Nephron (organoid): ENCODE measurements around the gene FBXW12.

ENCODE experiments used
- H3K27ac Mint-ChIP-seq, 3 experiments: 2 replicates each; pipeline ENCODE4 v1.8.0; 2020; ENCODE audit warnings: mixed read lengths in 3 of 3, mild to moderate bottlenecking in 2 of 3, moderate library complexity in 1 of 3
- H3K27me3 Mint-ChIP-seq: 2 replicates; pipeline ENCODE4 v1.8.0; 2021; ENCODE audit warnings: low read depth, mild to moderate bottlenecking, moderate library complexity, mixed read lengths
- H3K36me3 Mint-ChIP-seq: 2 replicates; pipeline ENCODE4 v1.8.0; 2020; ENCODE audit warnings: low read depth, mixed read lengths
- H3K4me1 Mint-ChIP-seq: 2 replicates; pipeline ENCODE4 v1.8.0; 2020; ENCODE audit warnings: mixed read lengths
- H3K4me3 Mint-ChIP-seq, 3 experiments: 2 replicates each; pipeline ENCODE4 v1.8.0; 2020; ENCODE audit warnings: mild to moderate bottlenecking in 3 of 3, mixed read lengths in 3 of 3, moderate library complexity in 2 of 3
- H3K9me3 Mint-ChIP-seq: 2 replicates; pipeline ENCODE4 v1.8.0; 2020; ENCODE audit warnings: mixed read lengths
- CTCF ChIP-seq, 3 experiments: fragments of 200-600 bp; sonication (generic); IDR thresholded peaks; one replicate each; pipeline ENCODE4 v1.5.0; 2021; ENCODE audit warnings: antibody characterized with exemption in 3 of 3; ENCODE audit not compliant: unreplicated experiment in 3 of 3

FBXW12 gene

GRCh38 chr3:48343432-48343831 is 28.6 kb upstream of the FBXW12 start:
- no peaks in the 10 kb centered on the region for H3K4me1 Mint-ChIP-seq
- TF ChIP-seq CTCF (IDR thresholded peaks at IDR 0.05; ENCODE audit: unreplicated experiment in 3 of 3), result no peak
- H3K9me3 Mint-ChIP-seq, result no peaks in the 10 kb centered on the region
- H3K27me3 Mint-ChIP-seq, result no peaks in the 10 kb centered on the region
- H3K4me3 Mint-ChIP-seq, result no peak overlapping the region
- no peak overlapping the region for H3K27ac Mint-ChIP-seq
- H3K36me3 Mint-ChIP-seq, result no peaks in the 10 kb centered on the region

- TF ChIP-seq CTCF (IDR thresholded peaks at IDR 0.05; ENCODE audit: unreplicated experiment in 3 of 3), result no peak
- no peak overlapping the region for H3K4me3 Mint-ChIP-seq
- H3K4me1 Mint-ChIP-seq, result no peaks in the 10 kb centered on the region
- H3K27ac Mint-ChIP-seq, result no peak overlapping the region
- H3K27me3 Mint-ChIP-seq, result no peaks in the 10 kb centered on the region
- H3K9me3 Mint-ChIP-seq, result no peaks in the 10 kb centered on the region
- no peaks in the 10 kb centered on the region for H3K36me3 Mint-ChIP-seq
Measured at GRCh38 chr3:48344867-48345507, 27.0 kb upstream of the FBXW12 start.

GRCh38 chr3:48345946-48346572 is 26.0 kb upstream of the FBXW12 start:
- TF ChIP-seq CTCF (IDR thresholded peaks at IDR 0.05; ENCODE audit: unreplicated experiment in 3 of 3), result no peak
- Mint-ChIP-seq H3K9me3 (no peaks in the 10 kb centered on the region), H3K36me3 (no peaks in the 10 kb centered on the region), H3K4me1 (no peaks in the 10 kb centered on the region), H3K4me3 (no peak overlapping the region), H3K27ac (no peak overlapping the region), H3K27me3 (no peaks in the 10 kb centered on the region)

GRCh38 chr3:48347500-48347899 is 24.5 kb upstream of the FBXW12 start:
- Mint-ChIP-seq H3K27ac (no peak overlapping the region), H3K27me3 (peaks cover under 1% of the 10 kb centered on the region), H3K4me3 (no peak overlapping the region), H3K36me3 (no peaks in the 10 kb centered on the region), H3K9me3 (no peaks in the 10 kb centered on the region), H3K4me1 (no peaks in the 10 kb centered on the region)
- TF ChIP-seq CTCF (IDR thresholded peaks at IDR 0.05; ENCODE audit: unreplicated experiment in 3 of 3), result no peak

GRCh38 chr3:48352546-48352945 is 19.5 kb upstream of the FBXW12 start:
- Mint-ChIP-seq H3K27ac (no peak overlapping the region), H3K36me3 (no peaks in the 10 kb centered on the region), H3K27me3 (peaks cover 6% of the 10 kb centered on the region), H3K9me3 (no peaks in the 10 kb centered on the region), H3K4me3 (no peak overlapping the region), H3K4me1 (no peaks in the 10 kb centered on the region)
- no peak for TF ChIP-seq CTCF (IDR thresholded peaks at IDR 0.05; ENCODE audit: unreplicated experiment in 3 of 3)

GRCh38 chr3:48353987-48354386 is 18.0 kb upstream of the FBXW12 start:
- Mint-ChIP-seq H3K27me3 (peaks cover 6% of the 10 kb centered on the region), H3K4me3 (no peak overlapping the region), H3K36me3 (no peaks in the 10 kb centered on the region), H3K27ac (no peak overlapping the region), H3K9me3 (no peaks in the 10 kb centered on the region), H3K4me1 (no peaks in the 10 kb centered on the region)
- no peak for TF ChIP-seq CTCF (IDR thresholded peaks at IDR 0.05; ENCODE audit: unreplicated experiment in 3 of 3)
